ENCODE measurements around the gene VAV2.

DNA sequence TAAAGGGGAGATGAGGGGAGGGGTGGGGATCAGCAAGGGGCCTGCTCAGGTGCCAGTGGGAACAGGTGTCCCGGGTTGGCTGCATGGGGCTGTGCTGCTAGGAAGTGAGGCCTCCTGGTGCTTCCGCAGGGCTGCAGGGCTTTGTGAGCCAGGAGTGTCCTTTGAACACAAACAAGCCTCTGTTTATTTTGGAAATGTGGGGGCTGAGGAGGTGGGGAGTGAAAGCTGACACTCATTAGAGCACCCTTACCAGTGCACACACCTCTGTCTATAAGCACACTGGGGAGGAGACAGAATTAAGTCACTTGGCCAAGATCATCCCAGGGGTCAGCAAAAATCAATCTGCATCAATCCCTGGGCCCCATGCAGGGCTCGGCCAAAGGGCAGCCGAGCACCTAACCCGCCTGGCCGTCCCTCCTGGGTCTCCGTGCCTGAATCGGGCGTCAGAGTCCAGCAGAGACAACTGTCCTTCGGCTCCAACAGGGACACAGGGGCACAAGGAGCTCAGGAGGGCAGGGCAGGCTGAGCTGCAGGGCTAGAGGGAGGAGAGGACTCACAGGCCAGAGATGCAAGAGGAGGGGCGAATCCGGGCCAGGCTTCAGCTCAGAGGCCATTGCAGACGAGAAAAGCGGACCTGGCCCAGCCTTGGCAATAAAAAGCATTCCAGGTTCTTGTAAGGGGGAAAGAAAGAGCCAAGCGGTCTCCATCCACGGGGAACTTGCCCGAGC, 99.8 kb downstream of the VAV2 start:
- TF ChIP-seq, protein P1, sequence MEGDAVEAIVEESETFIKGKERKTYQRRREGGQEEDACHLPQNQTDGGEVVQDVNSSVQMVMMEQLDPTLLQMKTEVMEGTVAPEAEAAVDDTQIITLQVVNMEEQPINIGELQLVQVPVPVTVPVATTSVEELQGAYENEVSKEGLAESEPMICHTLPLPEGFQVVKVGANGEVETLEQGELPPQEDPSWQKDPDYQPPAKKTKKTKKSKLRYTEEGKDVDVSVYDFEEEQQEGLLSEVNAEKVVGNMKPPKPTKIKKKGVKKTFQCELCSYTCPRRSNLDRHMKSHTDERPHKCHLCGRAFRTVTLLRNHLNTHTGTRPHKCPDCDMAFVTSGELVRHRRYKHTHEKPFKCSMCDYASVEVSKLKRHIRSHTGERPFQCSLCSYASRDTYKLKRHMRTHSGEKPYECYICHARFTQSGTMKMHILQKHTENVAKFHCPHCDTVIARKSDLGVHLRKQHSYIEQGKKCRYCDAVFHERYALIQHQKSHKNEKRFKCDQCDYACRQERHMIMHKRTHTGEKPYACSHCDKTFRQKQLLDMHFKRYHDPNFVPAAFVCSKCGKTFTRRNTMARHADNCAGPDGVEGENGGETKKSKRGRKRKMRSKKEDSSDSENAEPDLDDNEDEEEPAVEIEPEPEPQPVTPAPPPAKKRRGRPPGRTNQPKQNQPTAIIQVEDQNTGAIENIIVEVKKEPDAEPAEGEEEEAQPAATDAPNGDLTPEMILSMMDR (IDR thresholded peaks at IDR 0.05) = no peak
- no peak for TF ChIP-seq ZFX (IDR thresholded peaks at IDR 0.05; ENCODE audit: borderline replicate concordance)
